DND-41 (cell line): ENCODE results near the gene FBN1.

Experiments used
- CTCF ChIP-seq: IDR thresholded peaks from 2 replicates; pipeline ENCODE4 v1.5.1; 2012; ENCODE audit warnings: borderline replicate concordance, low read length, moderate library complexity, mild to moderate bottlenecking; ENCODE audit not compliant: poor library complexity, severe bottlenecking; ENCODE audit errors: extremely low read depth
- EZH2 ChIP-seq: IDR thresholded peaks from 3 replicates; pipeline ENCODE4 v1.6.1; 2012; ENCODE audit warnings: borderline replicate concordance, low read depth, mild to moderate bottlenecking, moderate library complexity, low read length, inconsistent platforms; ENCODE audit not compliant: severe bottlenecking

GRCh38 chr15:48373821-48374451 is 271.6 kb downstream of the FBN1 start:
- TF ChIP-seq CTCF, result no peak
- TF ChIP-seq EZH2, result no peak
